Fibroblast of peridontal ligament (primary cell): ENCODE results near the gene PNPLA2.

ENCODE experiments used
- DNase-seq: peaks from one replicate; pipeline ENCODE4 v3.0.0-alpha.2; 2010; ENCODE audit errors: extremely low read depth

PNPLA2 gene

GRCh38 chr11:798093-798713 lies 20.5 kb upstream of the PNPLA2 start, which contains the start of gene SLC25A22:
Gene SLC25A22, minus strand, starts transcription at chr11:798281. Its CDS starts 3,275 bp downstream, at chr11:795006.
- DNase-seq = peak; percentile 52

GRCh38 chr11:799641-800316 lies 18.9 kb upstream of the PNPLA2 start:
- DNase-seq = no peak

- DNase-seq = no peak
Measured at GRCh38 chr11:800473-800872, 18.2 kb upstream of the PNPLA2 start.

- DNase-seq = no peak
Measured at GRCh38 chr11:801097-801780, 17.5 kb upstream of the PNPLA2 start.

GRCh38 chr11:802018-802617 lies 16.6 kb upstream of the PNPLA2 start:
- no peak for DNase-seq

- no peak for DNase-seq
Measured at GRCh38 chr11:802693-803466, 15.8 kb upstream of the PNPLA2 start.

- no peak for DNase-seq
Measured at GRCh38 chr11:803467-803742, 15.3 kb upstream of the PNPLA2 start.

- DNase-seq = no peak
Measured at GRCh38 chr11:803770-804598, 14.7 kb upstream of the PNPLA2 start.

GRCh38 chr11:804599-804964 lies 14.1 kb upstream of the PNPLA2 start:
- DNase-seq = no peak

GRCh38 chr11:808427-809286 lies 10.1 kb upstream of the PNPLA2 start:
- DNase-seq = no peak

GRCh38 chr11:809287-810039 lies 9.3 kb upstream of the PNPLA2 start, which contains the start of gene RPLP2:
Gene RPLP2, plus strand, starts transcription at chr11:809967. Its CDS starts 268 bp downstream, at chr11:810235.
- DNase-seq = peak; percentile 96

GRCh38 chr11:810040-810567 lies 8.6 kb upstream of the PNPLA2 start:
- no peak for DNase-seq

- no peak for DNase-seq
Measured at GRCh38 chr11:811446-812245, 7.1 kb upstream of the PNPLA2 start.

- no peak for DNase-seq
Measured at GRCh38 chr11:812390-812789, 6.3 kb upstream of the PNPLA2 start.

GRCh38 chr11:813072-813455 lies 5.7 kb upstream of the PNPLA2 start:
- no peak for DNase-seq

GRCh38 chr11:813456-814096 lies 5.1 kb upstream of the PNPLA2 start:
- DNase-seq = no peak

GRCh38 chr11:815675-816432 lies 2.9 kb upstream of the PNPLA2 start:
- no peak for DNase-seq
